Neuronal stem cell (in vitro differentiated cells): ENCODE measurements around the gene OR10D3.

Experiments
- DNase-seq: peaks from one replicate; pipeline ENCODE4 v3.0.0-alpha.2; 2013; ENCODE audit warnings: low spot score
- H2AFZ ChIP-seq: one replicate; pipeline ENCODE4 v1.6.1; 2013; ENCODE audit warnings: mild to moderate bottlenecking, low read length, inconsistent platforms
- H2AK5ac ChIP-seq: 2 replicates; pipeline ENCODE4 v1.6.1; 2013; ENCODE audit warnings: low read depth, mild to moderate bottlenecking, inconsistent platforms, low read length, moderate library complexity, mixed read lengths
- H2BK120ac ChIP-seq: 2 replicates; pipeline ENCODE4 v1.6.1; 2013; ENCODE audit warnings: low read depth, mild to moderate bottlenecking, inconsistent platforms, low read length, moderate library complexity, mixed read lengths
- H2BK12ac ChIP-seq: one replicate; pipeline ENCODE4 v1.6.1; 2013; ENCODE audit warnings: low read length, inconsistent platforms
- H2BK15ac ChIP-seq: 2 replicates; pipeline ENCODE4 v1.6.1; 2013; ENCODE audit warnings: mild to moderate bottlenecking, low read length, inconsistent platforms, mixed read lengths
- H2BK5ac ChIP-seq: one replicate; pipeline ENCODE4 v1.6.1; 2013; ENCODE audit warnings: inconsistent platforms, mild to moderate bottlenecking, low read length, moderate library complexity
- H3K14ac ChIP-seq: one replicate; pipeline ENCODE4 v1.6.1; 2013; ENCODE audit warnings: low read length, inconsistent platforms
- H3K18ac ChIP-seq: 2 replicates; pipeline ENCODE4 v1.6.1; 2013; ENCODE audit warnings: low read length, inconsistent platforms
- H3K23ac ChIP-seq: 2 replicates; pipeline ENCODE4 v1.6.1; 2013; ENCODE audit warnings: low read depth, mild to moderate bottlenecking, mixed read lengths, low read length, inconsistent platforms; ENCODE audit not compliant: poor library complexity
- H3K27ac ChIP-seq: replicated peaks from 3 replicates; pipeline ENCODE4 v1.5.1; 2013; ENCODE audit warnings: low read length, inconsistent platforms
- H3K27me3 ChIP-seq, 3 experiments: 2 replicates each; pipeline ENCODE4 v1.6.1; 2013; ENCODE audit warnings: low read length in 3 of 3, mild to moderate bottlenecking in 2 of 3, inconsistent platforms in 1 of 3, low read depth in 1 of 3, mixed read lengths in 1 of 3, moderate library complexity in 1 of 3; ENCODE audit not compliant: control insufficient read depth in 3 of 3, insufficient read depth in 3 of 3
- H3K36me3 ChIP-seq, 2 donors: replicated peaks in 1 of 2; 2 replicates each; pipeline ENCODE4 v1.6.1; 2013; ENCODE audit warnings: low read length in 2 of 2; ENCODE audit not compliant: control insufficient read depth in 2 of 2, insufficient read depth in 2 of 2
- H3K4ac ChIP-seq: 2 replicates; pipeline ENCODE4 v1.6.1; 2013; ENCODE audit warnings: inconsistent platforms, mild to moderate bottlenecking, low read length, moderate library complexity
- H3K4me1 ChIP-seq, 2 donors: 1 replicate in 1 of 2; 2 replicates in 1 of 2; pipeline ENCODE4 v1.6.1; 2013; ENCODE audit warnings: low read length in 2 of 2, low read depth in 1 of 2; ENCODE audit not compliant: control insufficient read depth in 2 of 2, insufficient read depth in 1 of 2
- H3K4me2 ChIP-seq: one replicate; pipeline ENCODE4 v1.6.1; 2013; ENCODE audit warnings: mild to moderate bottlenecking, low read length, inconsistent platforms; ENCODE audit not compliant: insufficient read depth, poor library complexity, severe bottlenecking
- H3K4me3 ChIP-seq, 2 donors: 2 replicates each; pipeline ENCODE4 v1.5.1; 2013; ENCODE audit warnings: low read length in 2 of 2, mild to moderate bottlenecking in 2 of 2, inconsistent platforms in 1 of 2, moderate library complexity in 1 of 2
- H3K79me1 ChIP-seq: one replicate; pipeline ENCODE4 v1.6.1; 2013; ENCODE audit warnings: low read depth, mild to moderate bottlenecking, inconsistent platforms, low read length, moderate library complexity
- H3K9ac ChIP-seq: one replicate; pipeline ENCODE4 v1.6.1; 2013; ENCODE audit warnings: mild to moderate bottlenecking, low read depth, low read length, inconsistent platforms; ENCODE audit not compliant: poor library complexity
- H3K9me3 ChIP-seq, 2 donors: replicated peaks in 1 of 2; 2 replicates each; pipeline versions ENCODE3 to v1.6.1; 2013; ENCODE audit warnings: low read length in 2 of 2, mild to moderate bottlenecking in 2 of 2, inconsistent platforms in 1 of 2, low read depth in 1 of 2, mixed read lengths in 1 of 2, moderate library complexity in 1 of 2; ENCODE audit not compliant: control insufficient read depth in 2 of 2, insufficient read depth in 1 of 2
- H4K8ac ChIP-seq: one replicate; pipeline ENCODE4 v1.6.1; 2013; ENCODE audit warnings: low read depth, mild to moderate bottlenecking, inconsistent platforms, low read length, moderate library complexity
- H4K91ac ChIP-seq: one replicate; pipeline ENCODE4 v1.6.1; 2013; ENCODE audit warnings: low read length, low read depth, mild to moderate bottlenecking, inconsistent platforms; ENCODE audit not compliant: poor library complexity
- WGBS, 2 donors: extraction: QIAGEN DNeasy Blood & Tissue Kit; methylation state at CpG; one replicate each; pipeline ENCODE4 v1.1.7; 2013; ENCODE audit warnings: missing lambda C conversion rate in 2 of 2, mixed read lengths in 1 of 2; ENCODE audit not compliant: insufficient read length in 2 of 2, insufficient replicate concordance in 1 of 2; ENCODE audit errors: extremely low coverage in 2 of 2; 5-methylcytosine and 5-hydroxymethylcytosine counted together

OR10D3 gene

GRCh38 chr11:124207102-124207792 lies 24.1 kb downstream of the OR10D3 start:
- Histone ChIP-seq H3K4ac (no peak overlapping the region), H3K27ac (no peak overlapping the region), H3K14ac (no peak overlapping the region), H3K23ac (no peak overlapping the region), H2AFZ (no peak overlapping the region), H2AK5ac (no peak overlapping the region), H3K9me3 (peaks cover 0 to 2% of the 10 kb centered on the region in 2 donors), H2BK12ac (no peak overlapping the region), H2BK120ac (no peak overlapping the region), H2BK15ac (no peak overlapping the region), H3K4me3 (no peak overlapping the region), H4K91ac (no peak overlapping the region), H3K27me3 (peaks cover 0 to 2% (median 0%) of the 10 kb centered on the region in 3 experiments), H3K79me1 (no peaks in the 10 kb centered on the region), H2BK5ac (no peak overlapping the region), H3K4me2 (no peak overlapping the region), H3K36me3 (no peaks in the 10 kb centered on the region), H4K8ac (no peak overlapping the region), H3K4me1 (no peaks in the 10 kb centered on the region), H3K9ac (no peak overlapping the region), H3K18ac (no peak overlapping the region)
- DNase-seq: no peak
- WGBS, 2 donors: no CpG with 5 or more reads among the region's 6 CpGs

- peak overlapping the region; percentile 65 for H3K18ac ChIP-seq
- H3K9me3 ChIP-seq: peaks cover 0 to 2% of the 10 kb centered on the region in 2 donors
- H2AK5ac ChIP-seq: peak overlapping the region; percentile 25
- H2BK15ac ChIP-seq: no peak overlapping the region
- no peak overlapping the region for H3K4me3 ChIP-seq
- no peak overlapping the region for H2BK12ac ChIP-seq
- no peaks in the 10 kb centered on the region for H3K79me1 ChIP-seq
- peak overlapping the region; percentile 65 for H3K14ac ChIP-seq
- no CpG with 5 or more reads among the region's 6 CpGs for WGBS, 2 donors
- no peak overlapping the region for H4K8ac ChIP-seq
- DNase-seq: no peak
- H3K4me2 ChIP-seq: no peak overlapping the region
- H3K23ac ChIP-seq: no peak overlapping the region
- H3K36me3 ChIP-seq: no peaks in the 10 kb centered on the region
- no peaks in the 10 kb centered on the region for H3K27me3 ChIP-seq
- H3K4me1 ChIP-seq: no peaks in the 10 kb centered on the region
- H3K4ac ChIP-seq: no peak overlapping the region
- no peak overlapping the region for H3K9ac ChIP-seq
- no peak overlapping the region for H2BK5ac ChIP-seq
- no peak overlapping the region for H4K91ac ChIP-seq
- H2AFZ ChIP-seq: no peak overlapping the region
- H2BK120ac ChIP-seq: no peak overlapping the region
- H3K27ac ChIP-seq: no peak overlapping the region
Observed at GRCh38 chr11:124209824-124210357, 26.7 kb downstream of the OR10D3 start.

- Histone ChIP-seq H3K18ac (peak overlapping the region; percentile 49), H2BK12ac (no peak overlapping the region), H3K79me1 (no peaks in the 10 kb centered on the region), H2AK5ac (peak overlapping the region; percentile 95), H4K91ac (no peak overlapping the region), H3K4ac (no peak overlapping the region), H3K23ac (peak overlapping the region; percentile 25), H3K27me3 (no peaks in the 10 kb centered on the region), H3K4me1 (no peaks in the 10 kb centered on the region), H3K4me3 (no peak overlapping the region), H2BK5ac (no peak overlapping the region), H4K8ac (no peak overlapping the region), H3K4me2 (no peak overlapping the region), H2AFZ (no peak overlapping the region), H2BK120ac (no peak overlapping the region), H3K9ac (no peak overlapping the region), H2BK15ac (no peak overlapping the region), H3K9me3 (peaks cover 0 to 2% of the 10 kb centered on the region in 2 donors), H3K14ac (no peak overlapping the region), H3K36me3 (no peaks in the 10 kb centered on the region), H3K27ac (no peak overlapping the region)
- DNase-seq: no peak
- WGBS, 2 donors: no CpG with 5 or more reads among the region's 5 CpGs
Observed at GRCh38 chr11:124210421-124210820, 27.3 kb downstream of the OR10D3 start.

GRCh38 chr11:124211321-124211720 lies 28.2 kb downstream of the OR10D3 start:
- Histone ChIP-seq H3K27ac (no peak overlapping the region), H2AK5ac (no peak overlapping the region), H3K4me3 (no peak overlapping the region), H2BK15ac (no peak overlapping the region), H3K9ac (no peak overlapping the region), H3K14ac (no peak overlapping the region), H2BK12ac (no peak overlapping the region), H3K4me1 (no peaks in the 10 kb centered on the region), H3K4ac (no peak overlapping the region), H3K9me3 (peaks cover 0 to 2% of the 10 kb centered on the region in 2 donors), H2AFZ (no peak overlapping the region), H3K27me3 (no peaks in the 10 kb centered on the region), H4K8ac (no peak overlapping the region), H3K23ac (no peak overlapping the region), H3K4me2 (no peak overlapping the region), H3K18ac (no peak overlapping the region), H3K79me1 (no peaks in the 10 kb centered on the region), H4K91ac (no peak overlapping the region), H3K36me3 (no peaks in the 10 kb centered on the region), H2BK120ac (no peak overlapping the region), H2BK5ac (no peak overlapping the region)
- no peak for DNase-seq
